ENCODE data around the gene CRTAP. TPM values are rescaled to one million over a fixed set of nuclear protein-coding genes. Genes with fewer than 3 reads are reported as not detected.

CRTAP gene
- total and polyA plus RNA-seq, 2 of the 13 experiments (the other 11 are each of a cell fraction or from before 2014, with no cell fraction given): 54.2 to 119 TPM

- TF ChIP-seq HOMEZ (CRISPR knock-in tag; IDR thresholded peaks at IDR 0.05; ENCODE audit: low read depth): no peak
- TF ChIP-seq ZFP41 (CRISPR knock-in tag; IDR thresholded peaks at IDR 0.05; ENCODE audit: borderline replicate concordance): no peak
- TF ChIP-seq ZNF260 (CRISPR knock-in tag; IDR thresholded peaks at IDR 0.05; ENCODE audit: borderline replicate concordance, low read depth): no peak
- no peak for TF ChIP-seq ZNF20 (CRISPR knock-in tag; IDR thresholded peaks at IDR 0.05)
- TF ChIP-seq ZNF710 (CRISPR knock-in tag; IDR thresholded peaks at IDR 0.05; ENCODE audit: borderline replicate concordance): peak; percentile 71; the same call in 1 of the 2 replicates
- 0 out of 2 replicates have a peak, but pooled peaks have one; percentile 14 for TF ChIP-seq ZBTB7B (CRISPR knock-in tag; IDR thresholded peaks at IDR 0.05)
- TF ChIP-seq AKNA (CRISPR knock-in tag; IDR thresholded peaks at IDR 0.05; ENCODE audit: borderline replicate concordance): no peak
- TF ChIP-seq GABPB1 (CRISPR knock-in tag; IDR thresholded peaks at IDR 0.05): peak; percentile 65
- TF ChIP-seq TEAD2 (CRISPR knock-in tag; IDR thresholded peaks at IDR 0.05): no peak
- no peak for TF ChIP-seq RAD51 (IDR thresholded peaks at IDR 0.05; ENCODE audit: borderline replicate concordance)
- TF ChIP-seq GATAD1 (CRISPR knock-in tag; IDR thresholded peaks at IDR 0.05): no peak
- TF ChIP-seq STAT5B (CRISPR knock-in tag; IDR thresholded peaks at IDR 0.05): no peak
- no peak for TF ChIP-seq FOSL1 (CRISPR knock-in tag; IDR thresholded peaks at IDR 0.05; ENCODE audit: borderline replicate concordance)
- TF ChIP-seq ZXDC (CRISPR knock-in tag; IDR thresholded peaks at IDR 0.05): peak; percentile 89
- no peak for TF ChIP-seq ATF4 (CRISPR knock-in tag; IDR thresholded peaks at IDR 0.05)
- no peak for TF ChIP-seq PRPF4 (IDR thresholded peaks at IDR 0.05; ENCODE audit: low read depth, low read length, poor library complexity, severe bottlenecking)
These were observed at the start of gene CRTAP (continued) for GRCh38 chr3:33113772-33114621.

Measured in HepG2 (cell line).